Measurements from ENCODE around the gene PAFAH1B2. TPM values are rescaled to one million over a fixed set of nuclear protein-coding genes. Genes with fewer than 3 reads are reported as not detected.

PAFAH1B2 gene
- total RNA-seq, 1 donor from 2014 or later, result 78.2 TPM

DNA sequence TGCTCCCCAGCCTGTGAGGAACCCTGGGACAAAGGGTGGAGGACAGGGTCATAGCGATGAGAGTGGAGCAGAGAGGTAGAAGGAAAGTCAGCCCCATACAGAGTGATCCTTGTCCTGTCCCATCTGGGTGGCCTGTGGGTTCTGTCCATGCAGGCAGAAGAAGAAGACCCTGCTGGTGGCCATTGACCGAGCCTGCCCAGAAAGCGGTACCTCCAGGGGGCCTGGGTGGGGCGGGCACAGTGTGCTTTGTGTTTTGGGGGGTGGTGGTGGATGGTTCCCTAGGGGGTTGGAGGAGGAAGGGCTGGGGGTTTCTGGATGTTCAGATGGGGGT is 42.3 kb downstream of the PAFAH1B2 start:
- Histone ChIP-seq H3K27me3 (ENCODE audit: low read depth) (no peaks in the 10 kb centered on the region), H3K27ac (peak overlapping the region; percentile 64), H3K4me1 (peaks cover 19% of the 10 kb centered on the region), H3K36me3 (peaks cover 76% of the 10 kb centered on the region), H3K9me3 (no peaks in the 10 kb centered on the region), H3K4me3 (peak overlapping the region; percentile 20)
- intact Hi-C loops (cut with DNase I), result no loop called here
- TF ChIP-seq, protein P1, sequence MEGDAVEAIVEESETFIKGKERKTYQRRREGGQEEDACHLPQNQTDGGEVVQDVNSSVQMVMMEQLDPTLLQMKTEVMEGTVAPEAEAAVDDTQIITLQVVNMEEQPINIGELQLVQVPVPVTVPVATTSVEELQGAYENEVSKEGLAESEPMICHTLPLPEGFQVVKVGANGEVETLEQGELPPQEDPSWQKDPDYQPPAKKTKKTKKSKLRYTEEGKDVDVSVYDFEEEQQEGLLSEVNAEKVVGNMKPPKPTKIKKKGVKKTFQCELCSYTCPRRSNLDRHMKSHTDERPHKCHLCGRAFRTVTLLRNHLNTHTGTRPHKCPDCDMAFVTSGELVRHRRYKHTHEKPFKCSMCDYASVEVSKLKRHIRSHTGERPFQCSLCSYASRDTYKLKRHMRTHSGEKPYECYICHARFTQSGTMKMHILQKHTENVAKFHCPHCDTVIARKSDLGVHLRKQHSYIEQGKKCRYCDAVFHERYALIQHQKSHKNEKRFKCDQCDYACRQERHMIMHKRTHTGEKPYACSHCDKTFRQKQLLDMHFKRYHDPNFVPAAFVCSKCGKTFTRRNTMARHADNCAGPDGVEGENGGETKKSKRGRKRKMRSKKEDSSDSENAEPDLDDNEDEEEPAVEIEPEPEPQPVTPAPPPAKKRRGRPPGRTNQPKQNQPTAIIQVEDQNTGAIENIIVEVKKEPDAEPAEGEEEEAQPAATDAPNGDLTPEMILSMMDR (IDR thresholded peaks at IDR 0.05), result no peak
- peak; percentile 20 for DNase-seq
- ATAC-seq, result no peak

DNA sequence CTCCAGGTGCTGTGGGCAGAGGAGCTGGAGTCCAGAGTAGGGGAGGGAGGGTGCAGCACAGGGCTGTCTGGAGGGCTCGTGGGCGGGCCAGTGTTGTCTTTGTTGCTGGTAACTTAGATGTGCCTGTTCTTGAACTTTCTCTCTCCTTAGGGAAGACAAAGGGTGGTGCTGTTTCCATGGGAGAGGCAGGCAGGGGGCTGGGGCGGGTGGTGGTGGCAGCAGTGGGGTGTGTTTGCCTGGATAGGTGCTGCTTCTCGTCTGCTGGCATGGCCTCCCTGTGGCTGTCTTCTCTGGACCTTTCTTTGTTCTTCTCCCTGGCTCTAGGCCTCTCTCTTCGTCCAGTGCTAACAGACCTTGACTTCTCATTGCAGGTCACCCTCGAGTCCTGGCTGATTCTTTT is 42.9 kb downstream of the PAFAH1B2 start:
- ATAC-seq, result no peak
- Histone ChIP-seq H3K36me3 (peaks cover 78% of the 10 kb centered on the region), H3K4me1 (peaks cover 16% of the 10 kb centered on the region), H3K27ac (peak overlapping the region; percentile 64), H3K9me3 (no peaks in the 10 kb centered on the region), H3K4me3 (peak overlapping the region; percentile 20), H3K27me3 (ENCODE audit: low read depth) (no peaks in the 10 kb centered on the region)
- TF ChIP-seq, protein P1 (IDR thresholded peaks at IDR 0.05), result no peak
- DNase-seq, result peak; percentile 40
- intact Hi-C loops (cut with DNase I), result no loop called here

DNA sequence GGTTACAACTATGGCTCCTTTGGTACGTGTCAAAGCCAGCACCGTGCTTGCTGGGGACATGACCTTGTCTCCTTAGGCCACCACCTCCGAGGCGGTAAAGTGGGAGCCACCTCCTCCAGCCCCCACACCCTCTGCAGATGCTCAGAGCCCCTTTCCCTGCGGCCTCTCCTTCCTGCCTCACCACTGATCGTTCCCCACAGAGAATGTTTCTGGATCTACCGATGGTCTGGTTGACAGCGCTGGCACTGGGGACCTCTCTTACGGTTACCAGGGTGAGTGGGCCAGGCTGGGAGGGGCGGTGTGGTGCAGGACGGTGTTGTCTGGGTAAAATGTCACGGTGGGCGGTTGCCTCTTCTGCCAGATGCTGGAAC is 43.3 kb downstream of the PAFAH1B2 start:
- no peaks in the 10 kb centered on the region for H3K27me3 ChIP-seq (ENCODE audit: low read depth)
- H3K9me3 ChIP-seq, result no peaks in the 10 kb centered on the region
- peak overlapping the region; percentile 20 for H3K4me3 ChIP-seq
- TF ChIP-seq, protein P1 (IDR thresholded peaks at IDR 0.05), result no peak
- intact Hi-C loops (cut with DNase I), result no loop called here
- peaks cover 16% of the 10 kb centered on the region for H3K4me1 ChIP-seq
- peaks cover 78% of the 10 kb centered on the region for H3K36me3 ChIP-seq
- DNase-seq, result no peak
- no peak for ATAC-seq
- peak overlapping the region; percentile 64 for H3K27ac ChIP-seq

DNA sequence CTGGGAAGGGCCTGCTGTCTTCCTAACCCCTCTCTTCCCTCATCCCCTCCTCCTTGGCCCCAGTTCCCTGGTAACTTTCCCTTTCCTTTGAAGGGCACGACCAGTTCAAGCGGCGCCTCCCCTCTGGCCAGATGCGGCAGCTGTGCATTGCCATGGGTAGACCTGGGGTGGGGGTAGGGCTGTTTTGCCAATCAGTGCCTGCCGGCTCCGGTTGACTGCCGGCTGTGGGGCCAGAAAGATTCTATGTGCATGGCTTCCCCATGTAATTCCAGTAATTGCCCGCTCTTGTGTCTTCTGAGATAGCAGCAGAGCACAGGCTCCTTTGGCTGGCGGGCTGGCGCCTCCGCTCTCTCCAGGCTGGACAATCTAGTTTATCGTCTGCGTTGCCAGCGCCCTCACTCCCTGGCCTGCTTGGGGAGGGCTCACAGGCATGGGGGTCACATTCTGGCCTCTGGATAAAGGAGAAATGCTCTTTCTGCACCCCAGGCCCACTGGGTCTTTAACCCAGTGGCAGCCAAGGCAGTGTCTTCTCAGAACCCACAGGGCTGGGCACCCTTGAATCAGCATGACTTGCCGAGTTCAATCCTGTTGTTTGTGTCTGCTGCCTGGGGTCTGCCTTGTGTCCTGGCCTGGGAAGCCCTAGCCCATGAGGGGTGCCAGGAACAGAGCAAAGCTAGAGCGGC is 43.9 kb downstream of the PAFAH1B2 start:
- intact Hi-C loops (cut with DNase I), result no loop called here
- Histone ChIP-seq H3K36me3 (peaks cover 78% of the 10 kb centered on the region), H3K4me3 (peak overlapping the region; percentile 6), H3K4me1 (peaks cover 16% of the 10 kb centered on the region), H3K27me3 (ENCODE audit: low read depth) (no peaks in the 10 kb centered on the region), H3K27ac (peak overlapping the region; percentile 64), H3K9me3 (no peaks in the 10 kb centered on the region)
- ATAC-seq (no peak), DNase-seq (peak; percentile 45)
- TF ChIP-seq, protein P1 (IDR thresholded peaks at IDR 0.05), result no peak

DNA sequence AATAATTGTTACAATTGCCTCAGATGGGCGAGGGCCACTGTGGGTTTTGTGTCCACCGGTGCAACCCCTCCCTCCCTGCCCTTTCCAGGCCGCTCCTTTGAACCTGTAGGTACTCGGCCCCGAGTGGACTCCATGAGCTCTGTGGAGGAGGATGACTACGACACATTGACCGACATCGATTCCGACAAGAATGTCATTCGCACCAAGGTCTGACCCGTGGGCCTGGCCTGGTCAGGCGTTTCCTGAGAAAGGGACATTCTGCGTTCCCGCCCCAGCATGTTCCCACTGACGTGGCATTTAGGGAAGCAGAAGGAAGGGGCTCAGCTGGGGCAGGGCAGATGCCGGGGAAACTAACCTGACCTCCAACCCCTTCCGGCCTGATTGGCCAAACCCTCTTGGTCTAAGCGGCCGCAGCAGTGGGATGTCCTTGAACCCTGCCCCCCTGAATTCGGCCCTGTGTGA is 44.6 kb downstream of the PAFAH1B2 start:
- TF ChIP-seq, protein P1 (IDR thresholded peaks at IDR 0.05), result no peak
- Histone ChIP-seq H3K4me3 (no peak overlapping the region), H3K27ac (peak overlapping the region; percentile 64), H3K27me3 (ENCODE audit: low read depth) (no peaks in the 10 kb centered on the region), H3K9me3 (no peaks in the 10 kb centered on the region), H3K36me3 (peaks cover 80% of the 10 kb centered on the region), H3K4me1 (peaks cover 16% of the 10 kb centered on the region)
- intact Hi-C loops (cut with DNase I), result no loop called here
- peak; percentile 47 to 52 for ATAC-seq
- DNase-seq, result peak; percentile 83
